ENCODE results near the gene MICU1. TPM values are rescaled to one million over a fixed set of nuclear protein-coding genes. Genes with fewer than 3 reads are reported as not detected.

The MICU1 gene
- total RNA-seq, 2 donors from 2014 or later, result 44.3 to 51.8 TPM

- Histone ChIP-seq H3K27ac (peak overlapping the region; percentile 81), H3K9ac (ENCODE audit: low read depth in 2 of 2, low read length in 2 of 2) (peak overlapping the region; percentile 62 to 80), H3K4me3 (no peak overlapping the region), H3K4me1 (peaks cover 32% of the 10 kb centered on the region), H3K9me3 (no peaks in the 10 kb centered on the region), H3K36me3 (no peaks in the 10 kb centered on the region), H3K27me3 (no peaks in the 10 kb centered on the region)
- DNase-seq, result peak; percentile 70
- no peak for TF ChIP-seq CTCF (IDR thresholded peaks at IDR 0.05)
- intact Hi-C loops (cut with DNase I), result loop anchor here (5.0 kb wide), 1 partner anchor 43 kb away; no protein-coding TSS in a partner anchor
These were observed 305.1 kb downstream of the MICU1 start for GRCh38 chr10:72320676-72321247.

- no peaks in the 10 kb centered on the region for H3K27me3 ChIP-seq
- H3K4me1 ChIP-seq, result peaks cover 33% of the 10 kb centered on the region
- no peak for TF ChIP-seq CTCF (IDR thresholded peaks at IDR 0.05)
- peak overlapping the region; percentile 81 for H3K27ac ChIP-seq
- intact Hi-C loops (cut with DNase I), result loop anchor here (5.0 kb wide), 1 partner anchor 42 kb away; no protein-coding TSS in a partner anchor
- peak overlapping the region; percentile 77 to 80 for H3K9ac ChIP-seq (ENCODE audit: low read depth in 2 of 2, low read length in 2 of 2)
- H3K4me3 ChIP-seq, result peak overlapping the region; percentile 30
- DNase-seq, result peak; percentile 91
- H3K36me3 ChIP-seq, result no peaks in the 10 kb centered on the region
- no peaks in the 10 kb centered on the region for H3K9me3 ChIP-seq
These were observed 306.2 kb downstream of the MICU1 start for GRCh38 chr10:72319416-72320254.

GRCh38 chr10:72318418-72319262 lies 307.2 kb downstream of the MICU1 start:
- Histone ChIP-seq H3K36me3 (no peaks in the 10 kb centered on the region), H3K9me3 (no peaks in the 10 kb centered on the region), H3K9ac (ENCODE audit: low read depth in 2 of 2, low read length in 2 of 2) (peak overlapping the region; percentile 77 to 80), H3K27ac (peak overlapping the region; percentile 81), H3K27me3 (no peaks in the 10 kb centered on the region), H3K4me3 (peak overlapping the region; percentile 30), H3K4me1 (peaks cover 33% of the 10 kb centered on the region)
- DNase-seq, result no peak
- TF ChIP-seq CTCF (IDR thresholded peaks at IDR 0.05), result no peak
- intact Hi-C loops (cut with DNase I), result no loop called here

Other genes starting within 250 kb of the MICU1 start
- 100 to 1,000 TPM in 1 of 2 donors, 10 to 100 TPM in 1; 88.7 to 109 TPM for gene MCU, start 66.1 kb upstream of the MICU1 start, total RNA-seq

Data from colonic mucosa (tissue), 4 donors.